Measurements from ENCODE around the gene ACOT12. TPM values are rescaled to one million over a fixed set of nuclear protein-coding genes. Genes with fewer than 3 reads are reported as not detected.

The ACOT12 gene
- total RNA-seq, 1 donor from 2014 or later, result 2.8 TPM

GRCh38 chr5:81286059-81286617, 107.8 kb downstream of the ACOT12 start:
- no peak for DNase-seq

- DNase-seq, result no peak
These were observed 110.0 kb downstream of the ACOT12 start for GRCh38 chr5:81283976-81284375.

Other genes starting within 250 kb of the ACOT12 start
- gene CKMT2, start 160.8 kb downstream of the ACOT12 start, total RNA-seq, result 1.2 TPM
- 10.3 TPM for gene ZCCHC9, start 92.5 kb downstream of the ACOT12 start, total RNA-seq

All from occipital lobe (tissue), 2 donors.